GM19240 (cell line): ENCODE measurements around the gene SUPT5H.

Experiments used
- DNase-seq: peaks from one replicate; pipeline ENCODE4 v3.0.0; 2011; ENCODE audit warnings: low spot score; ENCODE audit not compliant: insufficient read length

The SUPT5H gene

GRCh38 chr19:39518975-39519374, 73.6 kb downstream of the SUPT5H start:
- DNase-seq, result no peak

GRCh38 chr19:39520541-39521484, 75.4 kb downstream of the SUPT5H start:
- no peak for DNase-seq

- DNase-seq, result no peak
Measured at GRCh38 chr19:39524495-39524894, 79.1 kb downstream of the SUPT5H start.

- DNase-seq, result no peak
Measured at GRCh38 chr19:39525205-39525604, 79.8 kb downstream of the SUPT5H start.
